ENCODE results near the gene LRRC47.
"Not testable (repeated sequence)": the region's sequence is repeated elsewhere in the genome, so short reads cannot be mapped to it uniquely, and the experiment has no call there.

Gene LRRC47

GRCh38 chr1:3814771-3815561 lies 18.7 kb upstream of the LRRC47 start:
- Histone ChIP-seq H3K9me3 (no peaks in the 10 kb centered on the region), H3K4me1 (no peaks in the 10 kb centered on the region), H3K27ac (no peak overlapping the region), H3K27me3 (no peaks in the 10 kb centered on the region), H3K36me3 (peaks cover 34 to 63% (median 43%) of the 10 kb centered on the region in 3 donors), H3K4me3 (no peak overlapping the region)
- TF ChIP-seq CTCF (IDR thresholded peaks at IDR 0.05), result no peak
- intact Hi-C loops (cut with DNase I; ENCODE audit: low total_unique reads), result no loop called here
- peak in 1 of 2 donors; percentile 57 for DNase-seq

GRCh38 chr1:3814065-3814464 lies 17.8 kb upstream of the LRRC47 start:
- H3K27me3 ChIP-seq, result no peaks in the 10 kb centered on the region
- no peaks in the 10 kb centered on the region for H3K4me1 ChIP-seq
- no peak for TF ChIP-seq CTCF (IDR thresholded peaks at IDR 0.05)
- DNase-seq, result peak in 1 of 2 donors; percentile 40
- intact Hi-C loops (cut with DNase I; ENCODE audit: low total_unique reads), result no loop called here
- H3K36me3 ChIP-seq, result peaks cover 25 to 54% (median 34%) of the 10 kb centered on the region in 3 donors
- H3K9me3 ChIP-seq, result no peaks in the 10 kb centered on the region
- H3K4me3 ChIP-seq, result no peak overlapping the region
- H3K27ac ChIP-seq, result no peak overlapping the region

GRCh38 chr1:3811595-3811911 lies 15.3 kb upstream of the LRRC47 start:
- H3K9me3 ChIP-seq, result no peaks in the 10 kb centered on the region
- no peaks in the 10 kb centered on the region for H3K4me1 ChIP-seq
- no peaks in the 10 kb centered on the region for H3K27me3 ChIP-seq
- no peak for TF ChIP-seq CTCF (IDR thresholded peaks at IDR 0.05)
- no peak for DNase-seq
- peaks cover 24 to 32% (median 27%) of the 10 kb centered on the region in 3 donors for H3K36me3 ChIP-seq
- no peak overlapping the region for H3K4me3 ChIP-seq
- H3K27ac ChIP-seq, result no peak overlapping the region
- intact Hi-C loops (cut with DNase I; ENCODE audit: low total_unique reads), result no loop called here

GRCh38 chr1:3810149-3810761 lies 14.0 kb upstream of the LRRC47 start:
- H3K9me3 ChIP-seq, result not testable (repeated sequence)
- DNase-seq, result peak in 1 of 2 donors; percentile 23

GRCh38 chr1:3809680-3810079 lies 13.4 kb upstream of the LRRC47 start:
- no peaks in the 10 kb centered on the region for H3K9me3 ChIP-seq
- no peaks in the 10 kb centered on the region for H3K27me3 ChIP-seq
- peak in 1 of 2 donors; percentile 16 for DNase-seq
- H3K4me1 ChIP-seq, result no peaks in the 10 kb centered on the region
- H3K36me3 ChIP-seq, result peaks cover 8 to 13% (median 9%) of the 10 kb centered on the region in 3 donors
- H3K4me3 ChIP-seq, result no peak overlapping the region
- H3K27ac ChIP-seq, result no peak overlapping the region
- intact Hi-C loops (cut with DNase I; ENCODE audit: low total_unique reads), result loop anchor here (10.0 kb wide), 1 partner anchor 65 kb away; no protein-coding TSS in a partner anchor
- TF ChIP-seq CTCF (IDR thresholded peaks at IDR 0.05), result no peak

More at GRCh38 chr1:3810149-3810761, 14.0 kb upstream of the LRRC47 start:
- H3K4me3 ChIP-seq; H3K4me1 ChIP-seq; H3K27me3 ChIP-seq; intact Hi-C loops (cut with DNase I; ENCODE audit: low total_unique reads); H3K27ac ChIP-seq: not testable (repeated sequence)
- peaks cover 14 to 19% (median 15%) of the 10 kb centered on the region in 3 donors for H3K36me3 ChIP-seq

GRCh38 chr1:3807769-3808168 lies 11.5 kb upstream of the LRRC47 start:
- H3K9me3 ChIP-seq, result no peaks in the 10 kb centered on the region
- H3K4me1 ChIP-seq, result no peaks in the 10 kb centered on the region
- H3K27ac ChIP-seq, result no peak overlapping the region
- H3K27me3 ChIP-seq, result peaks cover 0 to 4% of the 10 kb centered on the region in 2 donors
- intact Hi-C loops (cut with DNase I; ENCODE audit: low total_unique reads), result loop anchor here (10.0 kb wide), 1 partner anchor 63 kb away; no protein-coding TSS in a partner anchor
- H3K4me3 ChIP-seq, result no peak overlapping the region
- no peaks in the 10 kb centered on the region for H3K36me3 ChIP-seq
- no peak for DNase-seq
- no peak for TF ChIP-seq CTCF (IDR thresholded peaks at IDR 0.05)

All from tibial artery (tissue), 4 donors.